IPS-NIHi7 (cell line): Measurements from ENCODE around the gene LYPD6B.

Source experiments
- DNase-seq: peaks from one replicate; pipeline ENCODE4 v3.0.0; 2012; ENCODE audit warnings: mixed read lengths; ENCODE audit errors: extremely low spot score

The LYPD6B gene, protein sequence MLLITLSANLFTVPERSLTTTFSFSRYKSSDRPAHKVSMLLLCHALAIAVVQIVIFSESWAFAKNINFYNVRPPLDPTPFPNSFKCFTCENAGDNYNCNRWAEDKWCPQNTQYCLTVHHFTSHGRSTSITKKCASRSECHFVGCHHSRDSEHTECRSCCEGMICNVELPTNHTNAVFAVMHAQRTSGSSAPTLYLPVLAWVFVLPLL

DNA sequence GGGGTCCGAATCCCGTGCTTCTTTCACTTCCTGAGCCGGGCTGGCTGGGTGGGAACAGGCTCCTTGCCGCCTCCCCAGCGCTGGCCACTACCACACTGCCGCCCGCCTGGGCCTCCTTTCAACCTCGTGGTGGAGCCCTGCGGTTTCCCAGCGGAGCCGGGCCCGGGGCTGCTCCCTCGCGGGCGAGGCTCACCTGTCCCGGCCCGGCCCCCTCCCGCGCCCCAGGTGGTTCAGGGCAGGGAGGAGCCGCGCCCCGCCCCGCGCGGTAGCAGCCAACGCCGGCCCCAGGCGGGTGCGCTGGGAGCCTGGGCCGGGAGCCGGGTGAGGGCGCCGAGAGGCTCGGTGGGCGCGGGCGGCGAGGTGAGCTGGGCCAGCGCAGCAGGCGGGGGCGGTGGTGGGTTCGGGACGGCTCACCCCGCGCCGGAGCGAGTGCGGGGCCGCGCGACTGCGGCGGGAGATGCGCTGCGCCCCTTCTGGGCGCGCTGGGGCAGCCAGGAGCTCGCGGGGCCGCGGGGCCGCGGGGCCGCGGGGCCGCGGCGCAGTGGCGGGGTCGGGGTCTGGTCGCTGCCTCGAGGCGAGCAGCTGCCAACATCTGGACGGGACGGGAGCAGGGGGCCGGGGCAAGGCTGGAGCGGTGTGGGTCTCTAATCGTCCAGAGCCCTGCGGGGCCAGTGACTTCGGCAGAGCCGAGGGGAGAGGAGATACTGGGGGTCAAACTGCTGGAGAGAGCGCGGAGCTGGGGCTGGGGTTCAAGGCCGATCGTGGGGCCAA lies at the start of gene LYPD6B:
Gene LYPD6B, plus strand, starts transcription at position 258 of the 771 bp plus-strand sequence. CDS start 92,250 bp downstream, outside the sequence.
- peak; percentile 69 for DNase-seq

DNA sequence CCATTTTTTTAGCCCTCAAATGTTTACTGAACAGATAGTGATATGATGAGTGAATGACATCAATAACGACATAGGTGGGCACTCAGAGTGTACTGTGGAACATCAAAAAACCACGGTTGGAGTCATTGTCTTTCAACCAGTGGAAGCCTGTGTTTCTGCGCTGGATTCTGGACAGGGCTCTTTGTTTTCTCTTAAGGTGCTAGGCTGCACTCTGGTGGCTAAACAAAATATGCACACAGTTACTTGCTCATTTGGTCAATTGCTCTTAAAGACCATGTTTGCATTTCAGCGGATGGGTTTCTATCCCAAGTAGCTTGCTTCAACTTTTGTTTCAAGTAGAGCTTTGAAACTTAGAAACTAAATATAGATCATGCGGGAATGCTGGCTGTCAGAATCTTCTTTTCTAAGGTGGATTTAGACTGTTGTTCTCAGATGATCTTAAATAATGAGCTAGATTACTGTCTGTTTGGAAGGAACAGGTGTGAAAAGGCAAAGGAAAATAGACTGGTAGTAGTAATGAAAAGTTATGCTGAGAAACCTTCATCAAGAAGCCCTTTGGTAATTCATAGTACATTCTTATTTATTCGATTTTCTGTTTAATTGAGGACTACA lies 48.5 kb upstream of the LYPD6B start:
- peak; percentile 70 for DNase-seq

DNA sequence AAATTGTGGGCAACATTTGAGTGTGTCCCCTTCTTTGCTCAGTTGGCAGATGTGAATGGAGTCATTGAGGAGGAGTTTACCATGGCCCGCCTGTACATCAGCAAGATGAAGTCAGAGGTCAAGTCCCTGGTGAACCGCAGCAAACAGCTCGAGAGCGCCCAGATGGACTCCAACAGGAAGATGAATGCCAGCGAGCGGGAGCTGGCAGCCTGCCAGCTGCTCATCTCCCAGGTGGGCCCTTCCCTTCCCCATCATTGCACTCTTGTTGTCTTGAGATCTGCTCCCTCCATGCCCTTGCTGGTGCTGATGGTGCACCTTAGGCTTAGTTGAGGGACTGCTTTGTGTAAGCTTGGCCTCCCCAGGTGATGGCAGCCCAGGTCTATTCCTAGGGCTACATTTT lies 47.5 kb upstream of the LYPD6B start:
- DNase-seq = no peak

DNA sequence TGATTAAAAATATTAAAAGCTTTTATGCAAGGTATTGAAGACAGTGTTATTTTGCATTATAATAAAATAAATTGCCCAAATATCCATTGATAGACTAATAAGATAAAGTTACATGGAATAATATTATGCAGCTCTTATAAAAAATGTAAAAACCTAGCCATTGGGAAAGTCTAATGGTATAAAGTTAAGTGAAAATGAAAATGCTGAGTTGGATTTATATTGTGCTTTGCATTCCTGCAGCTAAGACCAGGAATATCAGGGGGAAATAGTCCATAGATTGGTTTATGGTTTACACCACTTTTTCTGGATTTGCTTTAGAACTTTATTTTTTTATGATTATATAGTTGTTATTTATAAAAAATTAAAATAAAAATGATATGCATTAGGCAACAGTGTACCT lies 46.1 kb upstream of the LYPD6B start:
- DNase-seq = no peak

DNA sequence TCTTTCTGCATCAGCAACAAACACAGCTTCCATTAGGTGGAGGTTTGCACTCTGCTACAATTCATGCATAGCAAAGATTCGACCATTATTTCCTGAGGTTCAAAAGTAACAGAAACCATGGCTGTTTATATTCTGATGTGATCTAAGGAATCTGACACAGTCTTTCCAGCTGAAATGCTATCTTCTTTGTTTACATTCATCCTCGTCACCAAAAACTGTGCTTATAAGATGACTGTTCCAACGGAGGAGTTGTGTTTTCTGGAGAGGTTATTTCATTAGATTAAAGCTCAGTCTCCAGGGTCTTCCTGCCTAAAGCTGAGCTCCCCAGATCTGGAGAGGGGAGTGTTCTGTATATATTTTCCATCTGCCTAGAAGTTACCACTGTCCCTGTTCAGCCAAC lies 45.1 kb upstream of the LYPD6B start:
- DNase-seq = no peak

DNA sequence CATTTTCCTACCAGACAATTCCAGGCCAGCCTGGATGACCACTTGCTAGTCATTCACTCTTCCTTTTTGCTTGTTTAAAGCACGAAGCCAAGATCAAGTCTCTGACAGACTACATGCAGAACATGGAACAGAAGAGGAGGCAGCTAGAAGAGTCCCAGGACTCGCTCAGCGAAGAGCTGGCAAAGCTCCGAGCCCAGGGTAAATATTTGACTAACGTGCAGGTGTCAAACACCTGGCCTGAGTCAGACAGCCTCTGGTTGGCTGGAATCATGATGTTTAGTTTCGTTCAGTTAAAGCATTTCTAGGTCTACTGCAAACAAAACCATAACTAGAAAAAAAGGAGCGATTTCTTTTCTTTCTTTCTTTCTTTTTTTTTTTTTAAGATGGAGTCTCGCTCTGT lies 44.2 kb upstream of the LYPD6B start:
- no peak for DNase-seq

DNA sequence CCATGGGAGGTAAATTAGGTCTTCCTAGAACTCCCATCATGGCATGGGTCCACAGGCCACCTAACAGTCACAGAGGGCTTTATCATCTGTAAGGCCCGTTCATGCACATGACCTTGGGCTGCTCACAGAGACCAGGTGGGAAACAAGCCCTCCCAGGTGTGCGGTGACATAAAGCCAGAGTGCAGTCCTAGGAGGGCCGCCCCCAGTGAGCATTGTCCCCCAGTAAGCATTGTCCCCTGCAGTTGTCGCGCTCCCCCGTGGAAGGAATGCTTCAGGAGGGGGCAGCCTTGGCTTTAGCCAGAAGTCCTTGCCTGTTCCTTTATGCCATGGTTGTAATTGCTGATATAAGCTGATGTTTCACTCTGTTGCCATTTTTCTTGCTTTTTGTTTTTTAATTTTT lies 41.7 kb upstream of the LYPD6B start:
- no peak for DNase-seq

DNA sequence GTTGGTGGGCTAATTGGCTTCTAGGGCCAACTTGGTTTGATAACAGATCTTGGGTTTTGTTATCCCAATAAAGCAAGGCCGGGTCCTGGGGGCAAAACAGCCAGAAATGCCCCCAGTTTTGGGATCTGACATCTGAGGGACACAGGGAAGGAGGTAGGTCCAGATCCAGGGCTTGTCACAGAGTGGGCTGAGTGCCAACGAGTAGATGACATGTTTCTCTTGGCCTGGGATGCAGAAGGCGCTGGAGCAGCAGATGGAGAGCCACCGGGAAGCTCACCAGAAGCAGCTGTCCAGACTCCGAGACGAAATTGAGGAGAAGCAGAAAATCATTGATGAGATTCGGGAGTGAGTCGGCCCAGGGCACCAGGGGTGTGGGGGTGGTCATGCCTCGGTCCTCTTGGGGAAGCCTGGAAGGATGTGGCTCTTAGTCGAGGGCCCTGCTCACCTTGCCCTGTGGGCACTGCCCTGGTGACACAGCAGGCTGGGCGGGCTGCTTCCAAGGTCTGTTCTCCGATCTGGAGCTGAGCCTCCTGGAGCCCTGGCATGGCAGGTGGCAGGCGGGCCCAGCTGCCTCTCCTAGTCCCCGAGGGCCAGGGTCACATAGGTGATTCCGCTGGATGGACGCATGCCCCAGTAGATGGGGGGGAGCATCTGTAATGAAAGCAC lies 40.2 kb upstream of the LYPD6B start:
- DNase-seq = no peak

DNA sequence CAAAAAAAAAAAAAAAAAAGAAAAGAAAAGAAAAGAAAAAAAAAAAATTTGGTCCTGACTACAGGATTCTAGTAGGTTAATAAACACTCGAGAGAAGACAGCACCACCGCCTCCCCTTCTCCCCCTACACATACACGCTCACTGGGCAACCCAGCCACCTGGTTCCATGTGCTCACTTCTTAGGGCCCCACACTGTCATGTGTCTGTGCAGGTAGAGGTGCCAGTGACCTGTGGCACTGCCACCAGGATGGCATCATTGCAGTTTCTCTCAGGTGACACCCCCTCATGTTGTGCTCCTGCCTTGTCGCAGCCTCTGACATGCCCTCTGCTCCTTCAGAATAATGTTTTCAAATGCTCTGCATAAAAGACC lies 39.7 kb upstream of the LYPD6B start:
- no peak for DNase-seq

DNA sequence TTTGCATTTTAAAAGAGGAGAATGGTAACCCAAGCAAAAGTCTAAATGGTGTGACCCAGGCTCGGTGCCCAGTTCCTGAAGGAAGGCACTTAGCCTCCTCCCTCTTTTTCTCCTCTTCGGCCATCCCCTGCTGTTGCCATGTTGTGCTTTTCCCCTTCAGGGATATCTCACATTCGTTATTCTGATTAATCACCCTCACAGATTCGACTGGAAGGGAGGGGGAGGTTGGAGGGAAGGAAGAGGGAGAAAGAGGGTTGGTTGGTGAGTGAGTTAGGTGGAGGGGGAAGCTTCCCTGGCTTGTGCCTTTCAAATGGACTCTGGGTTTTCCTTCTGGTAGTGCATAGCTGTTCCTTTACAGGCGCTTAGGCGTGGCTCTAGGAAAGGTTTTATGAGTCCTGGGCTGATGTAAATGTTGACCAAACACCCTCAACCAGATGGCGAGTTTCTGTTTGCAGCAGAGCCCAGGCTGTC lies 39.0 kb upstream of the LYPD6B start:
- DNase-seq = peak; percentile 28

DNA sequence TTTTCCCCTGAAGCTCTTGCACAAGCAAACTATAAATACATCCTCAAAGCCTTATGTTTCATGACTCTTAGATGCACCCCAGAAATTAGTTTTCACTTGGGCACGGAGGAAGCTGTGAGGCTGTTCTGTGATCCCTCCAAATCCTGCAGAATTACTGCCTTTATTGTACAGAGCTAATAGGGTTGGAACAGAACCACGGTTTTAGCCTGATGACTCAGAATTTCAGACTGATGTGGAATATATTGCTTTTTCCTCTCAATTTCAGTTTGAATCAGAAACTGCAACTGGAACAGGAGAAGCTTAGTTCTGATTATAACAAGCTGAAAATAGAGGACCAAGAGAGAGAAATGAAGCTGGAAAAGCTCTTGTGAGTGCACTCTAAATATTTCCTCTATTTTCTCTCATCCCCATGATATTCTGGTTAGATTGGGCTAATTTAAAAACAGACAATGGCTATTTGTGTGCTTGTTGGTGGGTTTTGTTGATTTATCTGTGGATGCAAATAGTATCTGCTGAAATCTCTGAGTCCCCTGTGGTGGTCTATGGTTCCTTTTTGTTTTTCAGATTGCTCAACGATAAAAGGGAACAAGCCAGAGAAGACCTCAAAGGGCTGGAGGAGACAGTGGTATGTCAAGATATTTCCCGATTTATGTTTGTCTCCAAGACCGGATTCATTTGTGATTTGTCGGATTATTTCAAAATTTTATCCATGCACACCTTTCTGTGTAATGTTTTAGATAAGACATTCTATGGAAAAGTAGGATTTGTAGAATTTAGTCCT lies 38.2 kb upstream of the LYPD6B start:
- DNase-seq = no peak

DNA sequence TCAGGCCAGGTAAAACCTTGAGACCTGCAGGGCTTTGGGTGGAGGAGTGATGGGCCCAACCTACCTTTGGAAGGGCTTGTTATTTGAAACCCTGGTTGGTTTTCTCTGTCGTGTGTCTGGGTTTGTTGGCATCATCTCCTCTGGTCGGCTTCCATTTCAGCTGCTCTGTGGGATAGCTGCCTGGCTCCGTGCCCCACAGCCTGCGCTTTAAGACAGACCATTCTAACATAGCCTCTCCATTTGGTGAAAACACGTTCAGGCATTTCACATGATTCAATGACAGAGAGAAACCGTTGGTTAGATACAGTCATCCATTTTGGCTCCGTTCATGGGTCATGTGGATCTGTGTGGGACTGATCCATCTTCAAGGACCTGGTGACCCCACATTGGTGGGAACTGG lies 37.0 kb upstream of the LYPD6B start:
- no peak for DNase-seq

DNA sequence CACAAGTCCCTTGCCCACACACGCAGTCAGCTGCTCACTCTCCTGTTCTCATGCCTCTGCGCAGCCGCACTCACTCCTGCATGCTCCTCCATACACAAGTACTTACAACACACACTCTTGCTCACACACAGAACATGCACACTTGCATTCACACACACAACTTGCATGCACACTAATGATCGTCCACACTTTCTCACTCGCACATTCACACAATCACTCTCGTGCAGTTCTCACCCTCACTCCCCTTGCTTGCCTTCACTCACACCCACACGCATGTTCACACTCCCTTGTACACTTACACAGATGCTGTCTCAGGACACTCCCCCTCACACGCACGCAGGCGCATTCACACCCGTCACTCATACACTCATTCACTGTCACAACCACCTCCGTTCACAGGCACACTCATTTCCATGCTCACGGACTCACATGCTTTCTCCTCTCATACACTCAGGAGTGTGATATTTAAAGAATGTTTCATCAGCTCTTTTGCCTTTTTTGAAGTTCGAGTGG lies 36.1 kb upstream of the LYPD6B start:
- no peak for DNase-seq

DNA sequence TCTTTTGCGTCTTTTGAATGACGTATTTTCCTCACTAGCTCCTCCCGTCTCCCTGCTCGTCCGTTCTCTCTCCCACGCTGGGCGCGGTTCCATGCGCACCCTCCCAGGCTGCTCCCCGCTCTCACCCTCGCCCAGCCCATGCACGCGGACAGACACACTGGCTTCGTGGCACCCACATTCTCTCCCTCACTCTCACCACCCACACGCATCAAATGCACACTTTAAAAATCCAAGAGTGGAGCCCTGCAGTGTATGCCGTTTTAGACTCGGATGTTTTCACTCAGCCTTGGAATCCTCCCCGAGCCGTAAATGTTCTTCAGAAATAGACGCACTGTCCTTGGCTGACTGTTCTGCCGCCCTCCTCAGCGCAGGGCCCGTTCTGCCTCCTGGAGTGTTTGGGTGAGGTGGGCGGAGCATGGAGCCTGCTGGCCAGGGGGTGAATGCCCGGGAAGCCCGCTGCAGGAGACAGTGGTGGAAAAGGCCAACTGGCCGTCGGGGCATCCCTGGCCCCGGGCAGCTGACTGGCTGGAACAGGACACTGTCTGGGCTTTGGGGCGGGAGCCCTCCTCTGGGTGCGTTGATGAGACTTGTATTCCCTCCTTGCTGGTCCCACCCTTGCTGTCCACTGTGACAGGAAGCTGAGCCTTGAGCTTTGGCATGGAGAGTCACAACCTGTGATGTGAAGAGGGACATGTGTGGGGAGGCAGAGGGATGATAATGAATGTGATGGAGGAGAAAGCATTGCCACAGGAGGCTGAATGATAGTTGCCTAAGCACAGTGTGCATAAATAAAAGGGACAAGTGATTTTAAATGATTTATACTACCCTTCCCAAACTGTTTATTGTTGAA lies 35.4 kb upstream of the LYPD6B start:
- no peak for DNase-seq

DNA sequence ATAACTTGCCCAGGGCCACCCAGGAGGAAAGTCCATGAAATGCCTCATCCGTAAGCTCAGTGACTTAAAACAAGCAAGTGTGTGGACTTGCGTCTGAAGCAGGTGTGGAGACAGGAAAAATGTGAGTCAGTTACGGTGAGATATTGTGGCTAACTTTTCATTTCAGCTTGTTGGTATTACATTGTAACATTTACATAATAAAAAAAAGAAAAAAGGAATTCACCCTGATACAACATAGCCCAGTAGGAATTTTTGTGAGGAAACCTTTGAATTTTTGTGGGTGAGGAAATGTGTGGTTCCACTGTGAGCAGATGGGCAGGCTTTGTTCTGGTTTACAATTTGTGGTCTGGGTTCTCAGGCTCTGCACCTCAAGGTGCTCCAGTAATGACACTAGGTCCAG lies 33.7 kb upstream of the LYPD6B start:
- DNase-seq = no peak

DNA sequence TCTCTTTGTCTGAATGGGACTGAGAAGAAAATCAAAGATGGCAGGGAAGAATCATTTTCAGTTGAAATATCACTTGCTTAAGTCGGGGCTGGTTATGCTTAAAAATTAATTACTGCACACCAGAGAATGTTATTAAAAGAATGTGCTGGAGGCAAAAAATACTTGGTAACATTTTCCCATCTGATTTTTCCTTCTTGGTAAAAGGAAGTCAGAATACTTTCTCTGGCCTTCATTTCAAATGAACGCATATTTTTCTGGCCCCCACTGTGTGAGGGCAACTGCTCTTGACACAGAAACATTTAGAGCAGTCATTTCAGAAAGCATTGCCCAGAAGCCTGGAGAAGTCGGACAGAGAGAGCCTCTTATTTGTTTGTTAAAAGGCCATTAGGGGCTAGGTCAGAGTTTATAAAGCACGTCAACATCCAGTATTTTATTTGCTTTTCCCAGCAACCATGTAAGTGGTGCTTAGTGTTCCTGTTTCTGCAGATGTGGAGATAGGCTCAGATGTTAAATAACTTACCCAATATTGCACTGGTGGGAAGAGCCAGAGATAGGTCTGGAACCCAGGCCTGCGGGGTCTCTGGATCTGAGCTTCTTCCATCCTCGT lies 32.9 kb upstream of the LYPD6B start:
- DNase-seq = no peak

DNA sequence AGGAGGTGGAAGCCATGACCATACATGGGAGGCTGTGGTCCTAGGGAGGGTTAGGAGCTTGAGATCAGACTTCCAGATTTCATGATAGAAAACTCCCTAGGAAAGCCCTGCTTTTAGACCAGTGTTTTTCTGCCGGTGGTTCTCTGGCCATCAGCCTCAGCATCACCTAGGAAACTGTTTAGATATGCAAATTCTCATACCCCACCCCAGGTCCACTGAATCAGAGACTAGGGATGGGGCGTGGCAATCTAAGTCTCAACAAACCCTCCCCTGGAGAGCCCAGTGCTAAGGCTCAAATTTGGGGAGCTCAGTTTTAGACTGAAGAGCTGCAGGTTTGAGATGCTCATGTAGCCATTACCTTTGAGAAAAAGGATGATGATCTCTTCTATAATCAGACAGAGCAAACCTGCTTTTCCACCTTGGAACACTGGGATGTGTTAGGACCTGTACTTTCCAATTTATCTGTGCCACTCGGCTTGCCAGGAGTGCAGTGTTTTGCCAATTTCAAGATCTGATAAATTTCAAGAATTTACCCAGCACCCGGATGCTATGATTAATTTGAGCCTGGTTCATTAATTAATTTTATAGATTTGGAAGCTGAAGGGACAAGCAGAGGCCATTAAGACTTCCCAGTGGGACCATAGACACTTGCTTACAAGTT lies 31.5 kb upstream of the LYPD6B start:
- DNase-seq = no peak

DNA sequence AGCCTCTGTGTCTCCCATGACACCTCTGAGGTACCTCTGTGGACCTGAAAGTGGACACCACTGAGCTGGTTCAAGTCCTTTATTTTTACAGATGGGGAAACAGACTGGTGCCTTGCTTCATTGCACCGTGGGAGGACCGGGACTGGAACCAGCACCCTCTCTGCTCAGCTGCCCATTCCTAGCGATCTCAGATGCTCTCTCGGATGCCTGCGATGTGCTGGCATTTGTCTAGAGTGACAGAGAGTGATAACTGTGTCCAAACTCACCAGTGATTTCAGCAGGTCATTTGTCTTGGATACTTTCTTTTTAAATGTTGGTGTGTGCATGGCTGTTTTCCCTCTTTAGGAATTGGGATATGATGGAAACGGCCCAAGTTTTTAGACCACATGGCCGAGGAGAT lies 30.1 kb upstream of the LYPD6B start:
- no peak for DNase-seq

DNA sequence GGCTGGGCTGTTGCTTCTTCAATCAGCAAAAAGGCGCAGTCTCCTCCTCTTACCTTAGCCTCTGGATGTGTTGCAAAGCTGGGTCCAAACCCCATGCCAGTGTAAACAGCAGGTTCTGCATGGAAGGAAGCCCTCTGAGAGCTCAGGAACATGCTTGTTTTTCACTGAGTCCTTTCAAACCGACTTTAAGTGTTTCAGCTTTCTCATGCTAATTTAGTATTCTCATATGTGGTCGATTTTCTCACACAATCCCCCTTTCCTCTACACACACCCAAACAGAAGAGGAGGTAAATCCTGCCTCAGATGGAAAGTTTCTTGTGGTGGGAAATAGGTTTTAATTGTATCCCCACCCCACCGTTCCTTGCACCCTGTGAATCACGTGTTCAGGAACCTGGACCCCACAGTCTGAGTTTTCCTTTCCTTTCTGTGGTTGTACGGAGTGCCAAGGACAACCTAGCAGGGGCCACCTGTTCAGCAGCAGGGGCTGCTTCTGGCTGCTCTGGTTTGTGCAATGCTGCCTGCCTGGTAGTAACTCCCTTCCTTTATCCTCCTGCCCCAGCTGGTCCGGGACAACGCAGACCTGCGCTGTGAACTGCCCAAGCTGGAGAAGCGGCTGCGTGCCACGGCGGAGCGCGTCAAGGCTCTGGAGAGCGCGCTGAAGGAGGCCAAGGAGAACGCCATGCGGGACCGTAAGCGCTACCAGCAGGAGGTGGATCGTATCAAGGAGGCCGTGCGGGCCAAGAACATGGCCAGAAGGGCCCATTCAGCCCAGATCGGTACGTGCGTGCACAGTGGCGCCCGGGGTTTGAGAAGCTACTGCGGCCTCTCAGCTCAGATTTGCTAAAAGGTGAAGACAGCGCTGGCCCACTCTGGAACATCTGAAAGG lies 28.7 kb upstream of the LYPD6B start:
- no peak for DNase-seq
